Measurements from ENCODE around the gene NCOA1. TPM values are rescaled to one million over a fixed set of nuclear protein-coding genes. Genes with fewer than 3 reads are reported as not detected.
A peak's percentile ranks its signal among the peaks of the same experiment; 100 is the strongest.

NCOA1 gene
- polyA plus RNA-seq, 1 of the 3 experiments (the other 2 are of a cell fraction), result 10.7 TPM

- TF ChIP-seq IRF3 (IDR thresholded peaks at IDR 0.05; ENCODE audit: low read depth, low read length), result no peak
- TF ChIP-seq MXI1 (IDR thresholded peaks at IDR 0.05; ENCODE audit: low read depth, low read length), result no peak
- TF ChIP-seq GATA2 (CRISPR knock-in tag; IDR thresholded peaks at IDR 0.05), result no peak
- no peak for TF ChIP-seq NFIC (IDR thresholded peaks at IDR 0.05; ENCODE audit: borderline replicate concordance)
- TF ChIP-seq TAF1 (IDR thresholded peaks at IDR 0.05; ENCODE audit: borderline replicate concordance, low read depth, low read length), result no peak
- no peak for TF ChIP-seq POLR2AphosphoS5 (IDR thresholded peaks at IDR 0.05; ENCODE audit: low read depth, low read length)
- no peak for TF ChIP-seq TEAD4 (IDR thresholded peaks at IDR 0.05; ENCODE audit: borderline replicate concordance, insufficient read depth)
- TF ChIP-seq YY1 (IDR thresholded peaks at IDR 0.05; ENCODE audit: low read depth), result no peak
Observed at GRCh38 chr2:24490181-24490689, 819 bp upstream of the NCOA1 start (continued).

GRCh38 chr2:24491542-24492420, 727 bp downstream of the NCOA1 start:
- WGBS (ENCODE audit: low lambda C conversion rate), result 5% methylated on average over 29 of the region's 100 CpGs
- DNase-seq, result peak; percentile 96
- Histone ChIP-seq H3K4me3 (ENCODE audit: low read depth in 2 of 2, low read length in 1 of 2) (peak overlapping the region; percentile 73 to 94), H3K27ac (ENCODE audit: low read depth in 2 of 2, low read length in 1 of 2) (peak overlapping the region; percentile 25 to 97; a peak in 3 of 4 replicates), H3K79me2 (ENCODE audit: insufficient read depth) (peaks cover 51% of the 10 kb centered on the region), H3F3A (replicated peaks; ENCODE audit: insufficient read depth) (peaks cover 12% of the 10 kb centered on the region), H3K4me1 (ENCODE audit: control insufficient read depth in 1 of 2, insufficient read depth in 2 of 2, low read depth in 1 of 2, low read length in 1 of 2) (peaks cover 10 to 14% of the 10 kb centered on the region in 2 experiments; a peak in 3 of 4 replicates), H3K9me2 (no peaks in the 10 kb centered on the region), H3K4me2 (peak overlapping the region; percentile 74), H4K20me1 (ENCODE audit: insufficient read depth) (peaks cover 7% of the 10 kb centered on the region; the same call in 1 of the 2 replicates), H3K9me3 (no peaks in the 10 kb centered on the region), H3K27me3 (ENCODE audit: insufficient read depth) (no peaks in the 10 kb centered on the region), H3K9ac (peak overlapping the region; percentile 57; the same call in 1 of the 2 replicates), H2AFZ (ENCODE audit: low read depth) (peak overlapping the region; percentile 77), H3K36me3 (replicated peaks in 1 of 2; ENCODE audit: control insufficient read depth in 1 of 2, insufficient read depth in 2 of 2, low read length in 1 of 2) (no peaks in the 10 kb centered on the region)
- POLR2A ChIA-PET, result interaction anchor here (0.9 kb wide), 1 partner anchor 301 kb away, joined by 3 read pairs; the partner anchor contains the start of genes CENPO and PTRHD1
- CTCF ChIA-PET, result interaction anchor here (0.6 to 2.8 kb wide), 14 partner anchors 10 to 408 kb away, joined by 3 to 12 read pairs (median 3); partner anchors contain the start of genes CENPO, PTRHD1 and TP53I3
- TF ChIP-seq MXI1 (IDR thresholded peaks at IDR 0.05; ENCODE audit: low read depth, low read length) (peak; percentile 91), TEAD4 (IDR thresholded peaks at IDR 0.05; ENCODE audit: borderline replicate concordance, insufficient read depth) (0 out of 2 replicates have a peak, but pooled peaks have one; percentile 15), TCF12 (IDR thresholded peaks at IDR 0.05) (no peak), CHD2 (IDR thresholded peaks at IDR 0.05; ENCODE audit: low read length, partially characterized antibody) (peak; percentile 22), TAF1 (IDR thresholded peaks at IDR 0.05; ENCODE audit: borderline replicate concordance, low read depth, low read length) (0 out of 2 replicates have a peak, but pooled peaks have one; percentile 9), MAX (IDR thresholded peaks at IDR 0.05; ENCODE audit: low read depth) (0 out of 2 replicates have a peak, but pooled peaks have one; percentile 12)
